ENCODE measurements around the gene CYP8B1. TPM values are rescaled to one million over a fixed set of nuclear protein-coding genes. Genes with fewer than 3 reads are reported as not detected.

The CYP8B1 gene
- total RNA-seq, 4 donors from 2014 or later, result 0.19 to 0.36 TPM; not detected in 2

GRCh38 chr3:42836150-42837123, 39.2 kb downstream of the CYP8B1 start:
- DNase-seq (ENCODE audit: low spot score) (no peak), ATAC-seq (ENCODE audit: low FRiP score) (no peak)
- TF ChIP-seq CTCF (IDR thresholded peaks at IDR 0.05), result no peak

- DNase-seq (ENCODE audit: low spot score), result peak; percentile 66
- ATAC-seq (ENCODE audit: low FRiP score), result peak; percentile 26
- TF ChIP-seq CTCF (IDR thresholded peaks at IDR 0.05), result peak in 1 of 3 donors; percentile 70
Measured at GRCh38 chr3:42831321-42831713, 44.4 kb downstream of the CYP8B1 start.

GRCh38 chr3:42830437-42831320, 45.0 kb downstream of the CYP8B1 start:
- TF ChIP-seq CTCF (IDR thresholded peaks at IDR 0.05), result no peak
- no peak for DNase-seq (ENCODE audit: low spot score)
- peak; percentile 8 for ATAC-seq (ENCODE audit: low FRiP score)

GRCh38 chr3:42829628-42830436, 45.8 kb downstream of the CYP8B1 start:
- DNase-seq (ENCODE audit: low spot score), result no peak
- ATAC-seq (ENCODE audit: low FRiP score), result no peak
- TF ChIP-seq CTCF (IDR thresholded peaks at IDR 0.05), result no peak

GRCh38 chr3:42829083-42829627, 46.5 kb downstream of the CYP8B1 start:
- DNase-seq (ENCODE audit: low spot score) (no peak), ATAC-seq (ENCODE audit: low FRiP score) (no peak)
- TF ChIP-seq CTCF (IDR thresholded peaks at IDR 0.05), result no peak

GRCh38 chr3:42827654-42828053, 48.0 kb downstream of the CYP8B1 start:
- ATAC-seq (ENCODE audit: low FRiP score) (no peak), DNase-seq (ENCODE audit: low spot score) (no peak)
- TF ChIP-seq CTCF (IDR thresholded peaks at IDR 0.05), result no peak

Measured in omental fat pad (tissue), 4 donors.